ENCODE data around the gene CYB5R2.
"Not testable (repeated sequence)": the region's sequence is repeated elsewhere in the genome, so short reads cannot be mapped to it uniquely, and the experiment has no call there.

Gene CYB5R2

DNA sequence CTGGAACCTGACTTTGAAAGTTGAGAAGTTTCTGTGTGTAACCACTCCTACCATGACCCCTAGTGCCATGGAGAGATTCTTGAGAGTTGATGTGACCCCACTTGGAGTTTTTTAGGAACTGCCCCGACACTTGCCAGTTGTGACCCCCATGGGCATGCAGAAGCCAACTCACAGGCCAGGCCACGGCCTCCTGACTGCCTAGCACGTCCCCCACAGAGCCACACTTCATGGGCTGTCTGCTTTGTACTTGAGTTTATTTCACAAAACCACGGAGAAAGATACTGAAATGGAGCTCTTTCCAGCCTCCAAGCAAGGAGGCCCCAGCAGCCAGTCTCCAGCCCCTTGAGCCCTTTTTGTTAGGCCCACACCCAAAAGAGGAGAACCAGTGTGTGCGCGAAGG is 8.4 kb downstream of the CYB5R2 start:
- DNase-seq (ENCODE audit: low read depth), result no peak
- H3K4me3 ChIP-seq (ENCODE audit: low read depth, low read length), result no peak overlapping the region
- TF ChIP-seq, protein P1, sequence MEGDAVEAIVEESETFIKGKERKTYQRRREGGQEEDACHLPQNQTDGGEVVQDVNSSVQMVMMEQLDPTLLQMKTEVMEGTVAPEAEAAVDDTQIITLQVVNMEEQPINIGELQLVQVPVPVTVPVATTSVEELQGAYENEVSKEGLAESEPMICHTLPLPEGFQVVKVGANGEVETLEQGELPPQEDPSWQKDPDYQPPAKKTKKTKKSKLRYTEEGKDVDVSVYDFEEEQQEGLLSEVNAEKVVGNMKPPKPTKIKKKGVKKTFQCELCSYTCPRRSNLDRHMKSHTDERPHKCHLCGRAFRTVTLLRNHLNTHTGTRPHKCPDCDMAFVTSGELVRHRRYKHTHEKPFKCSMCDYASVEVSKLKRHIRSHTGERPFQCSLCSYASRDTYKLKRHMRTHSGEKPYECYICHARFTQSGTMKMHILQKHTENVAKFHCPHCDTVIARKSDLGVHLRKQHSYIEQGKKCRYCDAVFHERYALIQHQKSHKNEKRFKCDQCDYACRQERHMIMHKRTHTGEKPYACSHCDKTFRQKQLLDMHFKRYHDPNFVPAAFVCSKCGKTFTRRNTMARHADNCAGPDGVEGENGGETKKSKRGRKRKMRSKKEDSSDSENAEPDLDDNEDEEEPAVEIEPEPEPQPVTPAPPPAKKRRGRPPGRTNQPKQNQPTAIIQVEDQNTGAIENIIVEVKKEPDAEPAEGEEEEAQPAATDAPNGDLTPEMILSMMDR (IDR thresholded peaks at IDR 0.05; ENCODE audit: control insufficient read depth, extremely low read depth, insufficient read depth), result no peak

DNA sequence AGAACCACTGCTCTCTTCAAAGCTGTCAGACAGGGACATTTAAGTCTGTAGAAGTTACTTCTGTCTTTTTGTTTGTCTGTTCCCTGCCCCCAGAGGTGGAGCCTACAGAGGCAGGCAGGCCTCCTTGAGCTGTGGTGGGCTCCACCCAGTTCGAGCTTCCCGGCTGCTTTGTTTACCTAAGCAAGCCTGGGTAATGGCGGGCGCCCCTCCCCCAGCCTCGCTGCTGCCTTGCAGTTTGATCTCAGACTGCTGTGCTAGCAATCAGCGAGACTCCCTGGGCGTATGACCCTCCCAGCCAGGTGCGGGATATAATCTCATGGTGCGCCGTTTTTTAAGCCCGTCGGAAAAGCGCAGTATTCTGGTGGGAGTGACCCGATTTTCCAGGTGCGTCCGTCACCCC is 9.8 kb downstream of the CYB5R2 start:
- not testable (repeated sequence) for DNase-seq (ENCODE audit: low read depth); H3K4me3 ChIP-seq (ENCODE audit: low read depth, low read length)

DNA sequence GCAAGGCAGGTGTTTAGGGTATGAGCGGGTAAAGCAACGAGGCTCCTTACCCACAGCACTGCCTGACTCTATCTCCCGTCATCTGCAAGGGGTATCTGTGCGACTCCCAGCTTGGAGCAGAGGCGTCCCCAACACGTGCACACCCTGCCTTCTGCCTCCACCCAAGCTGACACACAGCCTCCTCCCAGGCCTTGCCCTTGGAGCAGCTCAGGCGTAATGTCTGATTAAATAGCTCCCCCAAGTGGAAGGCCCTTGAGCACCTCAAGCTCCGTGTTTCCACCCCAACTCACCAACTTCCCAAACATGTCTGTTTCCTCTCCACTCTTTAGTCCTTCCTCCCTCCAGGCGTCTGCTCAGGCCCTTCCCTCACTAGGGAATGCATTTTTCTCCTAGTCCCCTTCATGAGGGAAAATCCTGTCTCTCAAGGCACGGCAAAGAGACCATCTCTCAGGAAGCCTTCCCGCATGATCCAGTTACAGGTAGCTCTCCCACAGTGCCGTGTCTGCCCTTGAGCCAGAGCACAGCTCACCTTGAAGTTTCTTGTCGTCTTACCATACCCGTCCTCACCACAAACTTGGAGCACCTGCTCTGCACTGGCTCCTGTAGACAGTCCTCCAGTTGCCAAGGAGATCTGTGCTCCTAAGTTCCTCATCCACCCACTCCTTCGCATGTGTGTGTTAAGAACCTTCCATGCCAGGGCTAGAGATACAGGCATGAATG is 15.8 kb downstream of the CYB5R2 start:
- H3K4me3 ChIP-seq (ENCODE audit: low read depth, low read length), result no peak overlapping the region
- TF ChIP-seq, protein P1 (IDR thresholded peaks at IDR 0.05; ENCODE audit: control insufficient read depth, extremely low read depth, insufficient read depth), result peak; percentile 74
- DNase-seq (ENCODE audit: low read depth), result no peak

DNA sequence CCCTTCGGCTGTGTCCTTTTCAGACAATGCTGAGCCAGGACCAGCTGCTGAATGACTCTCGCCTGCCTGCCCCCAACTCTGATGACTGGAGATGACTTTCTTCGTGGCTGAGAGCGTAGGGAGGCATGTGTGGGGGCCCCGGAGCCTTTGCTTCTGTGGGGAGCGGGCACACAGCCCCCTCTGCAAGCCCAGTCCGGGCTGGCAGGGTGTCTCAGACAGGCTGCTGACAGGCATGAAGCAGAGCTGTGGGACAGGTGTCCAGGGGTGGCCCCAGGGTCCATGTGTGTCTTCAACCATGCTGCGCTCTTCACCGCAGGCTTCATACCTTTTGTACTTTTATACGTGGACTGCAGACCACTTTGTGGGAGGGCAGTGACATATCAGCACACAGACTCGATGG is 16.6 kb downstream of the CYB5R2 start:
- TF ChIP-seq, protein P1 (IDR thresholded peaks at IDR 0.05; ENCODE audit: control insufficient read depth, extremely low read depth, insufficient read depth), result no peak

DNA sequence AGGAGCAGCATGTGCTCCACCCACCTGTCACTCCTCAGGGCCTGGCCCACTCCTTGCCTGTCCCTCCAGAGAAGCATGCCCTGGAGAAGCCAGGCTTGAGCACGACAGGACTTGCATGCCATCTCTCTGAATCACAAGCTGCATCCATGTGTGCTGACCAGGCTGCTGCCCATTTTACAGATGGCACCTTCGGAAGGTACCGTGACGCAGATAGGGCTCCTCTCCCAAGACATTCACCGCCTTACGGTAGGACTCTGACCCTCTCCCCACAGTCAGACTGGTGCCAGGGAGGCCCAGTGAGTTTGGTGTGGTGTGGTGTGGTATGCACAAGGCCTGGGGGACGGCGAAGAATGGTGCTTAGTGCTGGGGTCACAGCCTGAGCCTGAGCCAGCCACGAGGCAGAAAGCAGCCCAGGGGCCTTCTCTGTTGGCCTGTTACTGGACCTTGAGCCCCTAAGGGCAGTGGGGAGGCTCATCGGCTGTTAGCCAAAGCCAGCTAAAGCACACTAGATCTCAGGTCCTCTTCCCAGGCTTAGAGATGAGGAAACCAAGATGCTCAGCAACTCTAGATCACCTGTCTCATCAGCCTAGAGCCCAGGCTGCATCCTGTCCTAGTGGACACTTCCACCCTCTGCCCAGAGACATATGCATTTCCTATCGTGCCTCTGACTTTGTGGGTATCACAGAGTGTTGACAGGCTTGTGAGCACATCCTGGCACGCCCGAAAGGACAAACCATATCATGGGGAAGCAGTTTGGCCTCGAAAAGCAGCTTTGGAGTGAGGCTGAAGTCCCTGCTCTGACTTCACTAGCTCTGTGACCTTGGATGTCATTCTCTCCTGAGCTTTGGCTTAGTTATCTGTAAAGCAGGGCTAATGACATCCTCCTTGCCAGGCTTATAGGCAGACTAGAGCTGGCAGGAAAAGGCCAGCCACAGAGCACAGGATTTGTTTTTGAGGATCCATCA is 17.8 kb downstream of the CYB5R2 start:
- DNase-seq (ENCODE audit: low read depth), result no peak
- TF ChIP-seq, protein P1 (IDR thresholded peaks at IDR 0.05; ENCODE audit: control insufficient read depth, extremely low read depth, insufficient read depth), result no peak
- no peak overlapping the region for H3K4me3 ChIP-seq (ENCODE audit: low read depth, low read length)

More for the DNA sequence above, 16.6 kb downstream of the CYB5R2 start:
- no peak for DNase-seq (ENCODE audit: low read depth)
- H3K4me3 ChIP-seq (ENCODE audit: low read depth, low read length), result no peak overlapping the region

DNA sequence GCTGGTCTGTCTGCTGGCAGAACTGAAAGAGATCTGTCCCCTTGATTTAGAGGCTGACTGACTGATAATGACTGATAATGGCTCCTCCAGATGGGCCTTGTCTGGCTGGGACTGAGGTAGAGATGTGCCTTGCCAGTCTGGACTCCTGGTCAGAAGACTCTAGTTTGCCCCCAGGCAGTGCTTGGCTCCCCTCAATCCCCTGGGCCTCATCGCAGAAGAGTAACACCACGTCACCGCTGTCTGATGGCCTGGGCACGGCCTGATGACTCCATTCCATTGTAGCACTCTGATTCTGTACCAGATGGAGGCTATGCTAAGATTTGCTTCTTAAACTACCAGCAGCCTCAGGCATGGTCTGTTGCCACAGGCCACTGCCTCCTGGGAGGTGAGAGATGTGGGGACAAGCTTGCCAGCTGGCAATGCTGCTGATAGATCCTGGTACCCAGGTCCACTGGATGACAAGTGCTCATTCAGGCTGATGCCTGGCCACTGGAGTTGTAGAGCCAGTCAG is 19.1 kb downstream of the CYB5R2 start:
- DNase-seq (ENCODE audit: low read depth), result no peak
- TF ChIP-seq, protein P1 (IDR thresholded peaks at IDR 0.05; ENCODE audit: control insufficient read depth, extremely low read depth, insufficient read depth), result no peak
- H3K4me3 ChIP-seq (ENCODE audit: low read depth, low read length), result no peak overlapping the region

DNA sequence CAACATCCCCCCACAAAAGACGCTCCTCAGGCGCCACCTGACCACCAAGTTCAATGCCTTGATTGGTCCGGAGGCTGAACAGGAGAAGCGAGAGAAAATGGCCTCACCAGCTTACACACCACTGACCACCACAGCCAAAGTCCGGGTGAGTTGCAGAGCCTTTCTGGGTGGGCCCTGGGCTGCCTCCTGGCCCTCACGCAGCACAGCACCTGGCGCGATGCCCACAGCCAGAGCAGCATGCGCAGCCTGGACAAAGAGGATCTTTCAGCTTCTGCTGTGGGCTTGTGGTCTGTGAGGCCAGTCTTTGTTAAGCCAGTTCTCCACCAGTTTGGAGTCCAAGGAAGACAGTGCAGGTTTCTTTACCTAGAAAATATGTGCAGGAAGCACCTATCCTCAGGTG is 21.6 kb downstream of the CYB5R2 start:
- no peak for DNase-seq (ENCODE audit: low read depth)
- H3K4me3 ChIP-seq (ENCODE audit: low read depth, low read length), result no peak overlapping the region
- TF ChIP-seq, protein P1 (IDR thresholded peaks at IDR 0.05; ENCODE audit: control insufficient read depth, extremely low read depth, insufficient read depth), result no peak
